ENCODE data around the gene KCNN3. TPM values are rescaled to one million over a fixed set of nuclear protein-coding genes. Genes with fewer than 3 reads are reported as not detected.

Gene KCNN3
- total RNA-seq, 1 experiment from 2014 or later = 1.3 TPM

DNA sequence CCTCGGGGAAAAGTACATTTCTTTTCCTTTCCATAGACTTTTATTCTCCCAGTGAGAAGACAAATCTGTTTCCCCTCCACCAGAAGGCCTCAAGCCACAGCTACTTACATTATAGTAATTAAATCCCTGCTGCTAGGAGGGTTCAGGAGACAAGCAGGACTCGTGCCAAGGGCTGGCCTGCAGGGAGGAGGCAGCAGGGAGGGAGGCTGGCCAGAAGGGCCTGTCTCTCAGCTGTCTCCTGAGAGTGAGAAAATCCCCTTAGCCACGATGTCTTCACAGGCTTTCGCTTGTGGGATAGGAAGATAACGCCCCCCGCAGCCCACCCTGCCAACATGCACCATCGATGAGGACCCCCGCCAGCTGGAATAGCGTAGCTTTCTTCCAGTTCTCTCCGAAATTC, 14.0 kb downstream of the KCNN3 start:
- Mint-ChIP-seq H3K27ac (no peak overlapping the region), H3K36me3 (no peaks in the 10 kb centered on the region), H3K4me3 (no peak overlapping the region), H3K9me3 (no peaks in the 10 kb centered on the region), H3K4me1 (peaks cover 12% of the 10 kb centered on the region), H3K27me3 (ENCODE audit: low read depth) (no peaks in the 10 kb centered on the region)
- TF ChIP-seq ZBTB21 (CRISPR knock-in tag; IDR thresholded peaks at IDR 0.05; ENCODE audit: borderline replicate concordance) (no peak), ZBTB43 (CRISPR knock-in tag; IDR thresholded peaks at IDR 0.05) (no peak), CREB1 (CRISPR knock-in tag; IDR thresholded peaks at IDR 0.05) (no peak), ZNF281 (CRISPR knock-in tag; IDR thresholded peaks at IDR 0.05) (no peak), SP1 (CRISPR knock-in tag; conservative IDR thresholded peaks at IDR 0.05) (no peak), ZNF396 (CRISPR knock-in tag; IDR thresholded peaks at IDR 0.05; ENCODE audit: borderline replicate concordance) (no peak), NFE2L1 (CRISPR knock-in tag; IDR thresholded peaks at IDR 0.05) (no peak), TEAD4 (CRISPR knock-in tag; IDR thresholded peaks at IDR 0.05) (no peak), TP53 (CRISPR knock-in tag; IDR thresholded peaks at IDR 0.05) (no peak)
- TF ChIP-seq, protein P1, sequence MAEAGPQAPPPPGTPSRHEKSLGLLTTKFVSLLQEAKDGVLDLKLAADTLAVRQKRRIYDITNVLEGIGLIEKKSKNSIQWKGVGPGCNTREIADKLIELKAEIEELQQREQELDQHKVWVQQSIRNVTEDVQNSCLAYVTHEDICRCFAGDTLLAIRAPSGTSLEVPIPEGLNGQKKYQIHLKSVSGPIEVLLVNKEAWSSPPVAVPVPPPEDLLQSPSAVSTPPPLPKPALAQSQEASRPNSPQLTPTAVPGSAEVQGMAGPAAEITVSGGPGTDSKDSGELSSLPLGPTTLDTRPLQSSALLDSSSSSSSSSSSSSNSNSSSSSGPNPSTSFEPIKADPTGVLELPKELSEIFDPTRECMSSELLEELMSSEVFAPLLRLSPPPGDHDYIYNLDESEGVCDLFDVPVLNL (CRISPR knock-in tag; IDR thresholded peaks at IDR 0.05; ENCODE audit: borderline replicate concordance, low read depth) = no peak
- TF ChIP-seq, protein P2, sequence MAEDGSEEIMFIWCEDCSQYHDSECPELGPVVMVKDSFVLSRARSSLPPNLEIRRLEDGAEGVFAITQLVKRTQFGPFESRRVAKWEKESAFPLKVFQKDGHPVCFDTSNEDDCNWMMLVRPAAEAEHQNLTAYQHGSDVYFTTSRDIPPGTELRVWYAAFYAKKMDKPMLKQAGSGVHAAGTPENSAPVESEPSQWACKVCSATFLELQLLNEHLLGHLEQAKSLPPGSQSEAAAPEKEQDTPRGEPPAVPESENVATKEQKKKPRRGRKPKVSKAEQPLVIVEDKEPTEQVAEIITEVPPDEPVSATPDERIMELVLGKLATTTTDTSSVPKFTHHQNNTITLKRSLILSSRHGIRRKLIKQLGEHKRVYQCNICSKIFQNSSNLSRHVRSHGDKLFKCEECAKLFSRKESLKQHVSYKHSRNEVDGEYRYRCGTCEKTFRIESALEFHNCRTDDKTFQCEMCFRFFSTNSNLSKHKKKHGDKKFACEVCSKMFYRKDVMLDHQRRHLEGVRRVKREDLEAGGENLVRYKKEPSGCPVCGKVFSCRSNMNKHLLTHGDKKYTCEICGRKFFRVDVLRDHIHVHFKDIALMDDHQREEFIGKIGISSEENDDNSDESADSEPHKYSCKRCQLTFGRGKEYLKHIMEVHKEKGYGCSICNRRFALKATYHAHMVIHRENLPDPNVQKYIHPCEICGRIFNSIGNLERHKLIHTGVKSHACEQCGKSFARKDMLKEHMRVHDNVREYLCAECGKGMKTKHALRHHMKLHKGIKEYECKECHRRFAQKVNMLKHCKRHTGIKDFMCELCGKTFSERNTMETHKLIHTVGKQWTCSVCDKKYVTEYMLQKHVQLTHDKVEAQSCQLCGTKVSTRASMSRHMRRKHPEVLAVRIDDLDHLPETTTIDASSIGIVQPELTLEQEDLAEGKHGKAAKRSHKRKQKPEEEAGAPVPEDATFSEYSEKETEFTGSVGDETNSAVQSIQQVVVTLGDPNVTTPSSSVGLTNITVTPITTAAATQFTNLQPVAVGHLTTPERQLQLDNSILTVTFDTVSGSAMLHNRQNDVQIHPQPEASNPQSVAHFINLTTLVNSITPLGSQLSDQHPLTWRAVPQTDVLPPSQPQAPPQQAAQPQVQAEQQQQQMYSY (CRISPR knock-in tag; IDR thresholded peaks at IDR 0.05) = no peak
- TF ChIP-seq, protein P3, sequence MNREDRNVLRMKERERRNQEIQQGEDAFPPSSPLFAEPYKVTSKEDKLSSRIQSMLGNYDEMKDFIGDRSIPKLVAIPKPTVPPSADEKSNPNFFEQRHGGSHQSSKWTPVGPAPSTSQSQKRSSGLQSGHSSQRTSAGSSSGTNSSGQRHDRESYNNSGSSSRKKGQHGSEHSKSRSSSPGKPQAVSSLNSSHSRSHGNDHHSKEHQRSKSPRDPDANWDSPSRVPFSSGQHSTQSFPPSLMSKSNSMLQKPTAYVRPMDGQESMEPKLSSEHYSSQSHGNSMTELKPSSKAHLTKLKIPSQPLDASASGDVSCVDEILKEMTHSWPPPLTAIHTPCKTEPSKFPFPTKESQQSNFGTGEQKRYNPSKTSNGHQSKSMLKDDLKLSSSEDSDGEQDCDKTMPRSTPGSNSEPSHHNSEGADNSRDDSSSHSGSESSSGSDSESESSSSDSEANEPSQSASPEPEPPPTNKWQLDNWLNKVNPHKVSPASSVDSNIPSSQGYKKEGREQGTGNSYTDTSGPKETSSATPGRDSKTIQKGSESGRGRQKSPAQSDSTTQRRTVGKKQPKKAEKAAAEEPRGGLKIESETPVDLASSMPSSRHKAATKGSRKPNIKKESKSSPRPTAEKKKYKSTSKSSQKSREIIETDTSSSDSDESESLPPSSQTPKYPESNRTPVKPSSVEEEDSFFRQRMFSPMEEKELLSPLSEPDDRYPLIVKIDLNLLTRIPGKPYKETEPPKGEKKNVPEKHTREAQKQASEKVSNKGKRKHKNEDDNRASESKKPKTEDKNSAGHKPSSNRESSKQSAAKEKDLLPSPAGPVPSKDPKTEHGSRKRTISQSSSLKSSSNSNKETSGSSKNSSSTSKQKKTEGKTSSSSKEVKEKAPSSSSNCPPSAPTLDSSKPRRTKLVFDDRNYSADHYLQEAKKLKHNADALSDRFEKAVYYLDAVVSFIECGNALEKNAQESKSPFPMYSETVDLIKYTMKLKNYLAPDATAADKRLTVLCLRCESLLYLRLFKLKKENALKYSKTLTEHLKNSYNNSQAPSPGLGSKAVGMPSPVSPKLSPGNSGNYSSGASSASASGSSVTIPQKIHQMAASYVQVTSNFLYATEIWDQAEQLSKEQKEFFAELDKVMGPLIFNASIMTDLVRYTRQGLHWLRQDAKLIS (CRISPR knock-in tag; IDR thresholded peaks at IDR 0.05; ENCODE audit: borderline replicate concordance) = no peak
- ChIA-PET CTCF (interaction anchor here (0.7 to 3.8 kb wide), 15 partner anchors 13 to 296 kb away, joined by 3 to 33 read pairs (median 4); partner anchors contain the start of gene KCNN3), POLR2A (interaction anchor here (1.3 kb wide), 1 partner anchor 14 kb away, joined by 4 read pairs; the partner anchor contains the start of gene KCNN3)
- DNase-seq (ENCODE audit: low spot score) = peak; percentile 49
- ATAC-seq = no peak; the same call in 1 of the 2 replicates

Data from WTC11 (cell line).